ENCODE data around the gene ST6GALNAC5.

ST6GALNAC5 gene

DNA sequence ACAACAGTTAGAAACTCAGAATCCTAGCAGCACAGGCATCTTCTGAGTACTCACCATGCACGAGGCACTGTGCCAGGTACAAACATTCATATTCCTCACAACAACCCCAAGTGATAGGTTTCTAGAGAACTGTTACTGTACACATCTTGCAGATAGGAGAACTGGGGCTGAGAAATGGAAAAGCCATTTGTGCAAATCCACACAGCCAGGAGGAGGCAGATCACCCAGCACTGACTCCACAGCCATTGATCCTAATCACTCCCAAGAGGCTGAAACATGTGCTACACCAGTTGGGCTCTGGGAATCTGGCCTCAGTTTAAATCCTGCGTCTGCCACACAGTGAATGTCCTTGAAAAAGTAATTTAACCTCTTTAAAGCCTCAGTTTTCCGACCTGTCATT is 151.0 kb downstream of the ST6GALNAC5 start:
- TF ChIP-seq TAF1 (IDR thresholded peaks at IDR 0.05; ENCODE audit: borderline replicate concordance, insufficient read depth, low read length) (no peak), POLR2AphosphoS5 (IDR thresholded peaks at IDR 0.05; ENCODE audit: low read depth, low read length) (no peak), FOXP2 (optimal IDR thresholded peaks at IDR 0.05; ENCODE audit: borderline replicate concordance, extremely low read depth, extremely low read length, insufficient read depth) (no peak), REST (IDR thresholded peaks at IDR 0.05; ENCODE audit: insufficient read depth in 1 of 2, low read depth in 2 of 2, low read length in 2 of 2) (no peak), SIN3A (IDR thresholded peaks at IDR 0.05; ENCODE audit: borderline replicate concordance, insufficient read depth, low read length) (no peak)

DNA sequence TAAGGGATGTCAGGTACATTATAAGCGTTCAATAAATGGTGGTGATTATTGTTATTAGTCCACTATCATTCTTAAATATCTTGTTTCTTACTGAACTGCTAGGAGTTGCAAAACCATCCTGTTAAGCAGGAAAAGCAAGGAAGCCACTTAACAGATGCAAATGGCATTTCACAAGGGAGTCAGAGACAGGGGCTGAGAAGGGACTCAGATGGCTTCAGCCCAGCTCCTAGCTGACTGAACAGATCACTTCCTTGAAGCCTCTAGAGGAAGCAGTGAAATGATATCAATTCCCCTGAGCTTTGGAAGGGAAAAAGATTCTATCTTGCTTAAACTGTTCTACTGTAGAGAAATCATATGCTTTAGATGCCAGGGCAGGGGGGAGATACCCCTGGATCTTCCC is 151.5 kb downstream of the ST6GALNAC5 start:
- TF ChIP-seq TAF1 (IDR thresholded peaks at IDR 0.05; ENCODE audit: borderline replicate concordance, insufficient read depth, low read length) (no peak), POLR2AphosphoS5 (IDR thresholded peaks at IDR 0.05; ENCODE audit: low read depth, low read length) (no peak), REST (IDR thresholded peaks at IDR 0.05; ENCODE audit: insufficient read depth in 1 of 2, low read depth in 2 of 2, low read length in 2 of 2) (no peak), FOXP2 (optimal IDR thresholded peaks at IDR 0.05; ENCODE audit: borderline replicate concordance, extremely low read depth, extremely low read length, insufficient read depth) (no peak), SIN3A (IDR thresholded peaks at IDR 0.05; ENCODE audit: borderline replicate concordance, insufficient read depth, low read length) (no peak)

- TF ChIP-seq REST (IDR thresholded peaks at IDR 0.05; ENCODE audit: insufficient read depth in 1 of 2, low read depth in 2 of 2, low read length in 2 of 2) (no peak), POLR2AphosphoS5 (IDR thresholded peaks at IDR 0.05; ENCODE audit: low read depth, low read length) (no peak)
Measured at GRCh38 chr1:77021732-77022131, 154.5 kb downstream of the ST6GALNAC5 start.

DNA sequence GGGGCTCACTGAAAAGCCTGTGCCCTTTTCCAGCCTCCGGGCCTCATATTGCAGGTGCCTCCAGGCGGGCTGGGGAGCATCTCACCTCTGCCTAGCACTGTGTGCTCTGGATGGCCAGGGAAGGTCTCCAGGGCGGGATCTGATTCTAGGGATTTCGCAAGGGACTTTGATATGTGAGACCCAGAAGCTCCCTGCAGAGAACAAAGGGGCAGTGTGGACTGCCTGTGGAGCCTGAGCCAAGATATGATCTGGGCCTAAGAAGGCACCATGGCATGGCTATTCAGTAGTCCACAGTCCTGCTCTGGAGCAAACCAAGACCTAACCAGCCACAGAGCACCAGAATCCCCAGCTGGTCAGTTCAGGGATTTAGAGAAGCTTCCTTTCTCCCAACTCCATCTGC is 157.2 kb downstream of the ST6GALNAC5 start:
- no peak for TF ChIP-seq TAF1 (IDR thresholded peaks at IDR 0.05; ENCODE audit: borderline replicate concordance, insufficient read depth, low read length)
- no peak for TF ChIP-seq POLR2AphosphoS5 (IDR thresholded peaks at IDR 0.05; ENCODE audit: low read depth, low read length)
- no peak for TF ChIP-seq SIN3A (IDR thresholded peaks at IDR 0.05; ENCODE audit: borderline replicate concordance, insufficient read depth, low read length)
- no peak for TF ChIP-seq FOXP2 (optimal IDR thresholded peaks at IDR 0.05; ENCODE audit: borderline replicate concordance, extremely low read depth, extremely low read length, insufficient read depth)
- no peak for TF ChIP-seq REST (IDR thresholded peaks at IDR 0.05; ENCODE audit: insufficient read depth in 1 of 2, low read depth in 2 of 2, low read length in 2 of 2)

- TF ChIP-seq SIN3A (IDR thresholded peaks at IDR 0.05; ENCODE audit: borderline replicate concordance, insufficient read depth, low read length) (no peak), POLR2AphosphoS5 (IDR thresholded peaks at IDR 0.05; ENCODE audit: low read depth, low read length) (no peak), TAF1 (IDR thresholded peaks at IDR 0.05; ENCODE audit: borderline replicate concordance, insufficient read depth, low read length) (no peak), REST (IDR thresholded peaks at IDR 0.05; ENCODE audit: insufficient read depth in 1 of 2, low read depth in 2 of 2, low read length in 2 of 2) (no peak), FOXP2 (optimal IDR thresholded peaks at IDR 0.05; ENCODE audit: borderline replicate concordance, extremely low read depth, extremely low read length, insufficient read depth) (no peak)
Measured at GRCh38 chr1:77025599-77025998, 158.3 kb downstream of the ST6GALNAC5 start.
